Measurements from ENCODE around the gene NRTN. TPM values are rescaled to one million over a fixed set of nuclear protein-coding genes. Genes with fewer than 3 reads are reported as not detected.
"Not testable (repeated sequence)": the region's sequence is repeated elsewhere in the genome, so short reads cannot be mapped to it uniquely, and the experiment has no call there.

NRTN gene
- total RNA-seq, 1 experiment from 2014 or later = 4.8 TPM

- no peak for DNase-seq (ENCODE audit: low read depth, low spot score)
- in situ Hi-C loops (cut with HindIII; ENCODE audit: low pct_unique_long_range_greater_than_20kb, low sequenced_read_pairs) = no loop called here
Observed at GRCh38 chr19:5873617-5874199, 68.8 kb downstream of the NRTN start.

- in situ Hi-C loops (cut with HindIII; ENCODE audit: low pct_unique_long_range_greater_than_20kb, low sequenced_read_pairs); DNase-seq (ENCODE audit: low read depth, low spot score): not testable (repeated sequence)
Observed at GRCh38 chr19:5874496-5874895, 69.6 kb downstream of the NRTN start.

- DNase-seq (ENCODE audit: low read depth, low spot score) = no peak
- in situ Hi-C loops (cut with HindIII; ENCODE audit: low pct_unique_long_range_greater_than_20kb, low sequenced_read_pairs) = no loop called here
Observed at GRCh38 chr19:5877427-5877826, 72.6 kb downstream of the NRTN start.

GRCh38 chr19:5877882-5878281 is 73.0 kb downstream of the NRTN start:
- DNase-seq (ENCODE audit: low read depth, low spot score) = no peak
- in situ Hi-C loops (cut with HindIII; ENCODE audit: low pct_unique_long_range_greater_than_20kb, low sequenced_read_pairs) = no loop called here

Other genes starting within 250 kb of the NRTN start
- gene TINCR, start 237.1 kb upstream of the NRTN start, total RNA-seq (2014; rRNA removed; shearing (Covaris generic)) = 4.9 TPM in 2 replicates
- gene SAFB2, start 182.3 kb upstream of the NRTN start, total RNA-seq (2014; rRNA removed; shearing (Covaris generic)) = 10.9 and 18.9 TPM in 2 replicates
- gene SAFB, start 182.0 kb upstream of the NRTN start, total RNA-seq (2014; rRNA removed; shearing (Covaris generic)) = 16.7 and 27.5 TPM in 2 replicates
- 86.1 and 115 TPM in 2 replicates for gene MICOS13, start 124.6 kb upstream of the NRTN start, total RNA-seq (2014; rRNA removed; shearing (Covaris generic))
- 4.4 and 5.5 TPM in 2 replicates for gene HSD11B1L, start 124.0 kb upstream of the NRTN start, total RNA-seq (2014; rRNA removed; shearing (Covaris generic))
- gene RPL36, start 114.8 kb upstream of the NRTN start, total RNA-seq (2014; rRNA removed; shearing (Covaris generic)) = 613 and 661 TPM in 2 replicates
- 83.2 and 91.1 TPM in 2 replicates for gene LONP1, start 84.9 kb upstream of the NRTN start, total RNA-seq (2014; rRNA removed; shearing (Covaris generic))
- gene CATSPERD, start 84.4 kb upstream of the NRTN start, total RNA-seq (2014; rRNA removed; shearing (Covaris generic)) = not detected in 2 replicates
- gene PRR22, start 20.3 kb upstream of the NRTN start, total RNA-seq (2014; rRNA removed; shearing (Covaris generic)) = 2.0 and 3.1 TPM in 2 replicates
- 51.6 and 52.9 TPM in 2 replicates for gene DUS3L, start 13.9 kb upstream of the NRTN start, total RNA-seq (2014; rRNA removed; shearing (Covaris generic))
- gene FUT6, start 34.6 kb downstream of the NRTN start, total RNA-seq (2014; rRNA removed; shearing (Covaris generic)) = not detected in 2 replicates
- 3.0 and 3.3 TPM in 2 replicates for gene FUT3, start 46.4 kb downstream of the NRTN start, total RNA-seq (2014; rRNA removed; shearing (Covaris generic))
- gene FUT5, start 65.5 kb downstream of the NRTN start, total RNA-seq (2014; rRNA removed; shearing (Covaris generic)) = not detected in 2 replicates
- gene NDUFA11, start 98.7 kb downstream of the NRTN start, total RNA-seq (2014; rRNA removed; shearing (Covaris generic)) = 171 and 176 TPM in 2 replicates
- 6.0 and 6.6 TPM in 2 replicates for gene VMAC, start 99.8 kb downstream of the NRTN start, total RNA-seq (2014; rRNA removed; shearing (Covaris generic))
- 3.4 and 3.7 TPM in 2 replicates for gene CAPS, start 109.2 kb downstream of the NRTN start, total RNA-seq (2014; rRNA removed; shearing (Covaris generic))
- gene RANBP3, start 173.1 kb downstream of the NRTN start, total RNA-seq (2014; rRNA removed; shearing (Covaris generic)) = 26.7 and 35.7 TPM in 2 replicates